MM.1S (cell line): ENCODE data around the gene RBFOX2.

ENCODE experiments used
- DNase-seq: peaks from one replicate; pipeline ENCODE4 v3.0.0-alpha.2; 2015
- H2AFZ ChIP-seq: fragments of 300-600 bp; sonication (generic); 2 replicates; pipeline ENCODE4 v1.6.0; 2016; ENCODE audit warnings: antibody characterized with exemption, low read length
- H3F3A ChIP-seq: fragments of 300-600 bp; sonication (generic); 2 replicates; pipeline ENCODE4 v1.6.1; 2016; ENCODE audit warnings: mild to moderate bottlenecking, antibody characterized with exemption, low read length, moderate library complexity, mixed read lengths; ENCODE audit not compliant: insufficient read depth
- H3K27ac ChIP-seq: fragments of 300-600 bp; sonication (generic); 2 replicates; pipeline ENCODE4 v1.5.1; 2016; ENCODE audit warnings: mild to moderate bottlenecking, low read length
- H3K27me3 ChIP-seq: fragments of 300-600 bp; sonication (generic); replicated peaks from 2 replicates; pipeline ENCODE4 v1.6.0; 2016; ENCODE audit warnings: low read length; ENCODE audit not compliant: insufficient read depth
- H3K36me3 ChIP-seq: fragments of 300-600 bp; sonication (generic); replicated peaks from 2 replicates; pipeline ENCODE4 v1.6.1; 2016; ENCODE audit warnings: mild to moderate bottlenecking, low read length, mixed read lengths; ENCODE audit not compliant: insufficient read depth
- H3K4me1 ChIP-seq: fragments of 300-600 bp; sonication (generic); 2 replicates; pipeline ENCODE4 v1.6.1; 2016; ENCODE audit warnings: low read length, mixed read lengths
- H3K4me2 ChIP-seq: fragments of 300-600 bp; sonication (generic); 2 replicates; pipeline ENCODE4 v1.6.0; 2016; ENCODE audit warnings: low read depth, low read length
- H3K4me3 ChIP-seq: fragments of 300-600 bp; sonication (generic); 2 replicates; pipeline ENCODE4 v1.5.1; 2016; ENCODE audit warnings: low read length, mixed read lengths
- H3K79me2 ChIP-seq: fragments of 300-600 bp; sonication (generic); 2 replicates; pipeline ENCODE4 v1.6.1; 2016; ENCODE audit warnings: mixed run types, low read length, mixed read lengths
- H3K9ac ChIP-seq: fragments of 300-600 bp; sonication (generic); 2 replicates; pipeline ENCODE4 v1.6.1; 2016; ENCODE audit warnings: low read length, mixed read lengths
- H3K9me2 ChIP-seq: fragments of 300-600 bp; sonication (generic); replicated peaks from 2 replicates; pipeline ENCODE4 v1.6.1; 2016; ENCODE audit warnings: mild to moderate bottlenecking, low read length, mixed read lengths; ENCODE audit not compliant: insufficient read depth
- H3K9me3 ChIP-seq: fragments of 300-600 bp; sonication (generic); replicated peaks from 2 replicates; pipeline ENCODE4 v1.6.1; 2016; ENCODE audit warnings: mild to moderate bottlenecking, low read length, mixed read lengths; ENCODE audit not compliant: insufficient read depth
- H4K20me1 ChIP-seq: fragments of 300-600 bp; sonication (generic); 2 replicates; pipeline ENCODE4 v1.6.1; 2016; ENCODE audit warnings: mild to moderate bottlenecking, low read length, moderate library complexity, mixed read lengths; ENCODE audit not compliant: insufficient read depth
- EZH2 ChIP-seq: fragments of 300-600 bp; sonication (generic); optimal IDR thresholded peaks from 2 replicates; pipeline ENCODE3; 2017; ENCODE audit warnings: low read depth, mild to moderate bottlenecking, antibody characterized with exemption, low read length, mixed read lengths
- EZH2phosphoT487 ChIP-seq: fragments of 300-600 bp; sonication (generic); IDR thresholded peaks from 2 replicates; pipeline ENCODE4 v1.6.1; 2018; ENCODE audit warnings: antibody characterized with exemption, low read length
- TF ChIP-seq, protein P1 (sequence below): fragments of 300-600 bp; sonication (generic); IDR thresholded peaks from 2 replicates; pipeline ENCODE4 v1.5.1; 2016; ENCODE audit warnings: antibody characterized with exemption, low read length, mixed read lengths

RBFOX2 gene

DNA sequence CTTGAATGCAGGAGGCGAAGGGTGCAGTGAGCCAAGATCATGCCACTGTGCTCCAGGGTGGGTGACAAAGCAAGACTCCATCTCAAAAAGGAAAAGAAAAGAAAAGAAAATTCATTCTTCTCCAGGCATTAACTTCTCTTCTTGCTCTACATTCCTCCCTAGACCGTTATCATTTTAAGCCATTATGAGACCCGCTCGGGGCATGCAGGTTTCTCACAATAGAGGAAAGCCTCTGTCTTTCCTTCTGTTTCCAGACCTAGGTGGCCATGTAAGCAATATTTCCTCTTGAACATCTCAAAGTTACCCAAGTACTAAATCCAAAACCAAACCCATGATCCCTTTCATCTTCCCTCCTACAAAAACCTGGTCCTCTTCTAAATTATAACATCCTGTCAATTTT, 139.6 kb downstream of the RBFOX2 start:
- Histone ChIP-seq H3K9me2 (no peaks in the 10 kb centered on the region), H3K4me2 (no peak overlapping the region), H3K9me3 (no peaks in the 10 kb centered on the region), H2AFZ (no peak overlapping the region), H3K79me2 (no peaks in the 10 kb centered on the region), H3K4me3 (no peak overlapping the region), H3K27me3 (no peaks in the 10 kb centered on the region), H3K27ac (no peak overlapping the region), H3K36me3 (no peaks in the 10 kb centered on the region), H4K20me1 (no peaks in the 10 kb centered on the region), H3K9ac (no peak overlapping the region), H3F3A (no peaks in the 10 kb centered on the region), H3K4me1 (no peaks in the 10 kb centered on the region)
- TF ChIP-seq EZH2phosphoT487 (no peak), EZH2 (no peak)
- TF ChIP-seq, protein P1, sequence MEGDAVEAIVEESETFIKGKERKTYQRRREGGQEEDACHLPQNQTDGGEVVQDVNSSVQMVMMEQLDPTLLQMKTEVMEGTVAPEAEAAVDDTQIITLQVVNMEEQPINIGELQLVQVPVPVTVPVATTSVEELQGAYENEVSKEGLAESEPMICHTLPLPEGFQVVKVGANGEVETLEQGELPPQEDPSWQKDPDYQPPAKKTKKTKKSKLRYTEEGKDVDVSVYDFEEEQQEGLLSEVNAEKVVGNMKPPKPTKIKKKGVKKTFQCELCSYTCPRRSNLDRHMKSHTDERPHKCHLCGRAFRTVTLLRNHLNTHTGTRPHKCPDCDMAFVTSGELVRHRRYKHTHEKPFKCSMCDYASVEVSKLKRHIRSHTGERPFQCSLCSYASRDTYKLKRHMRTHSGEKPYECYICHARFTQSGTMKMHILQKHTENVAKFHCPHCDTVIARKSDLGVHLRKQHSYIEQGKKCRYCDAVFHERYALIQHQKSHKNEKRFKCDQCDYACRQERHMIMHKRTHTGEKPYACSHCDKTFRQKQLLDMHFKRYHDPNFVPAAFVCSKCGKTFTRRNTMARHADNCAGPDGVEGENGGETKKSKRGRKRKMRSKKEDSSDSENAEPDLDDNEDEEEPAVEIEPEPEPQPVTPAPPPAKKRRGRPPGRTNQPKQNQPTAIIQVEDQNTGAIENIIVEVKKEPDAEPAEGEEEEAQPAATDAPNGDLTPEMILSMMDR = no peak
- no peak for DNase-seq

DNA sequence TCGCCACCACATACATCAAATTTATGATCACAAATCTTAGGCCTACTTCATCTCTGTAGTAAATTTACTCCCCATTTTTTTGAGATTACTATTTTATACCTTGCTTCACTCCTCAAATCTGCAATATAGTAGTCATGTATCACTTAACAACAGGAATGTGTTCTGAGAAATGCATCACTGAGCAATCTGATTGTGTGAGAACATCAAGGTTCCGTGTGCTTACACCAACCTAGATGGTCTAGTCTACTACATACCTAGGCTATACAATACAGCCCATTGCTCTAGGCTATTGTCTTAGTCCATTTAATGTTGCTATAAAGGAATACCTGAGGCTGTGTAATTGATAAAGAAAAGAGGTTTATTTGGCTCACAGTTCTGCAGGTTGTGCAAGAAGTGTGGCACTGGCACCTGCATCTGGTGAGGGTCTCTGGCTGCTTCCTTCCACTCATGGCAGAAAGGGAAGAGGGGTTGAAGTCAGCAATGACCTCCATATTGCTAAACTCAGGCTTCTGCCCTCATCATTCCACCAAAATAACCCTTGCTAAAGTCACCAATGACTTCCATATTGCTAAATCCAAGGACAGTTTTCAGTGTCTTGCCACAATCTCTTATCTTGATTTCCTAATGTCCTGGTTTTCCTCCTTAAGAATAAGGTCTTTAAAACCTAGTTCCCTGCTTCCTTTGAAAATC, 140.3 kb downstream of the RBFOX2 start:
- Histone ChIP-seq H3K4me1 (peaks cover 5% of the 10 kb centered on the region), H3K4me2 (no peak overlapping the region), H4K20me1 (no peaks in the 10 kb centered on the region), H3K4me3 (no peak overlapping the region), H2AFZ (no peak overlapping the region), H3K27me3 (no peaks in the 10 kb centered on the region), H3K9ac (no peak overlapping the region), H3F3A (peaks cover 5% of the 10 kb centered on the region), H3K9me2 (no peaks in the 10 kb centered on the region), H3K79me2 (no peaks in the 10 kb centered on the region), H3K9me3 (no peaks in the 10 kb centered on the region), H3K36me3 (no peaks in the 10 kb centered on the region), H3K27ac (no peak overlapping the region)
- no peak for DNase-seq
- TF ChIP-seq EZH2 = no peak
- TF ChIP-seq EZH2phosphoT487 = no peak
- TF ChIP-seq, protein P1 = no peak

GRCh38 chr22:35887296-35887875, 141.2 kb downstream of the RBFOX2 start:
- Histone ChIP-seq H3K4me2 (no peak overlapping the region), H3K9ac (no peak overlapping the region), H3K27ac (no peak overlapping the region), H3K79me2 (no peaks in the 10 kb centered on the region), H3K4me1 (peaks cover 15% of the 10 kb centered on the region), H3F3A (peaks cover 14% of the 10 kb centered on the region), H3K9me3 (no peaks in the 10 kb centered on the region), H3K4me3 (no peak overlapping the region), H3K36me3 (no peaks in the 10 kb centered on the region), H4K20me1 (no peaks in the 10 kb centered on the region), H2AFZ (no peak overlapping the region), H3K9me2 (no peaks in the 10 kb centered on the region), H3K27me3 (no peaks in the 10 kb centered on the region)
- DNase-seq = no peak
- TF ChIP-seq, protein P1 = no peak
- TF ChIP-seq EZH2 = no peak
- TF ChIP-seq EZH2phosphoT487 = no peak
